SK-N-MC (cell line): ENCODE results near the gene ESR1.
"Not testable (repeated sequence)": the region's sequence is repeated elsewhere in the genome, so short reads cannot be mapped to it uniquely, and the experiment has no call there.

ENCODE experiments used
- EZH2 ChIP-seq: fragments of 200-600 bp; sonication (generic); IDR thresholded peaks from one replicate; pipeline ENCODE4 v1.6.1; 2017; ENCODE audit warnings: antibody characterized with exemption
- POLR2AphosphoS5 ChIP-seq: IDR thresholded peaks from 2 replicates; pipeline ENCODE4 v1.6.1; 2012; ENCODE audit warnings: mild to moderate bottlenecking, low read depth, low read length, borderline replicate concordance

DNA sequence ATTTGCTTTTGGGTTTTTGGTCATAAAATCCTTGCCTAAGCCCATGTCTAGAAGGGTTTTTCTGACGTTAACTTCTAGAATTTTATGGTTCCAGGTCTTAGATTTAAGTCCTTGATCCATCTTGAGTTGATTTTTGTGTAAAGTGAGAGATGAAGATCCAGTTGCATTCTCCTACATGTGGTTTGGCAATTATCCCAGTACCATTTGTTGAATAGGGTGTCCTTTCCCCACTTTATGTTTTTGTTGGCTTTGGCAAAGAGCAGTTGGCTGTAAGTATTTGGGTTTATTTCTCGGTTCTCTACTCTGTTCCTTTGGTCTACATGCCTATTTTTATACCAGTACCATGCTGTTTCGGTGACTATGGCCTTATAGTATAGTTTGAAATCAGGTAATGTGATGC lies 86.9 kb downstream of the ESR1 start:
- not testable (repeated sequence) for TF ChIP-seq POLR2AphosphoS5, EZH2
